PC-3 (cell line): ENCODE data around the gene CBL. TPM values are rescaled to one million over a fixed set of nuclear protein-coding genes. Genes with fewer than 3 reads are reported as not detected.

Experiments
- ATAC-seq: fragments of 200-7000 bp; cut with Tn5 transposase; 2 replicates; pipeline ENCODE4 v1.9.1; 2020; ENCODE audit warnings: mild to moderate bottlenecking, moderate library complexity
- BruUV-seq: library from RNA; stranded (reverse); fragments of 400-500 nt; replicated peaks from 2 replicates; lab custom pipeline; 2021; lab: Mats Ljungman, UMichigan
- CTCF ChIA-PET: fragments of 300-600 bp; sonication (Branson Sonifier 250); formaldehyde crosslinking; loops from one replicate; lab custom pipeline; 2022; ENCODE audit warnings: antibody characterized with exemption; lab: Charles Lee
- POLR2A ChIA-PET: fragments of 300-600 bp; sonication (Branson Sonifier 250); formaldehyde crosslinking; loops from one replicate; lab custom pipeline; 2022; ENCODE audit warnings: antibody characterized with exemption; ENCODE audit not compliant: unreplicated experiment; lab: Charles Lee
- DNase-seq: peaks from one replicate; pipeline ENCODE4 v3.0.0-alpha.2; 2015
- H2AFZ ChIP-seq: fragments of 300-600 bp; sonication (generic); 2 replicates; pipeline ENCODE4 v1.6.0; 2016; ENCODE audit warnings: antibody characterized with exemption, low read length
- H3F3A ChIP-seq: fragments of 300-600 bp; sonication (generic); one replicate; pipeline ENCODE4 v1.6.0; 2017; ENCODE audit warnings: antibody characterized with exemption, low read length, control low read depth, mild to moderate bottlenecking; ENCODE audit not compliant: unreplicated experiment
- H3K27ac ChIP-seq: fragments of 300-600 bp; sonication (generic); 2 replicates; pipeline ENCODE4 v1.5.1; 2016; ENCODE audit warnings: mild to moderate bottlenecking, low read length
- H3K27me3 ChIP-seq: fragments of 300-600 bp; sonication (generic); 2 replicates; pipeline ENCODE4 v1.6.1; 2016; ENCODE audit warnings: low read length, mixed read lengths
- H3K36me3 ChIP-seq: fragments of 300-600 bp; sonication (generic); 2 replicates; pipeline ENCODE4 v1.6.1; 2016; ENCODE audit warnings: low read depth, mixed run types, low read length, mixed read lengths
- H3K4me1 ChIP-seq: fragments of 300-600 bp; sonication (generic); 2 replicates; pipeline ENCODE4 v1.5.1; 2016; ENCODE audit warnings: low read length; ENCODE audit not compliant: insufficient read depth
- H3K4me2 ChIP-seq: fragments of 300-600 bp; sonication (generic); 2 replicates; pipeline ENCODE4 v1.6.0; 2016; ENCODE audit warnings: low read length
- H3K4me3 ChIP-seq: fragments of 300-600 bp; sonication (generic); 2 replicates; pipeline ENCODE4 v1.5.1; 2016; ENCODE audit warnings: mild to moderate bottlenecking, low read length, mixed read lengths
- H3K79me2 ChIP-seq: fragments of 300-600 bp; sonication (generic); 2 replicates; pipeline ENCODE4 v1.6.1; 2017; ENCODE audit warnings: low read length, mixed read lengths
- H3K9ac ChIP-seq: fragments of 300-600 bp; sonication (generic); 2 replicates; pipeline ENCODE4 v1.6.0; 2016; ENCODE audit warnings: mild to moderate bottlenecking, low read length
- H3K9me2 ChIP-seq: fragments of 300-600 bp; sonication (generic); replicated peaks from 2 replicates; pipeline ENCODE4 v1.6.1; 2016; ENCODE audit warnings: mixed run types, low read length, mixed read lengths
- H3K9me3 ChIP-seq: fragments of 300-600 bp; sonication (generic); 2 replicates; pipeline ENCODE4 v1.6.1; 2016; ENCODE audit warnings: low read length, mixed read lengths
- H4K20me1 ChIP-seq: fragments of 300-600 bp; sonication (generic); 2 replicates; pipeline ENCODE4 v1.6.1; 2016; ENCODE audit warnings: low read length, mixed read lengths
- CTCF ChIP-seq: fragments of 300-600 bp; sonication (generic); conservative IDR thresholded peaks from 2 replicates; pipeline ENCODE4 v1.5.1; 2017; ENCODE audit warnings: antibody characterized with exemption, low read depth, mild to moderate bottlenecking, low read length
- EZH2 ChIP-seq: fragments of 300-600 bp; sonication (generic); IDR thresholded peaks from one replicate; pipeline ENCODE4 v1.6.1; 2017; ENCODE audit warnings: antibody characterized with exemption, mild to moderate bottlenecking, low read length; ENCODE audit not compliant: unreplicated experiment
- EZH2phosphoT487 ChIP-seq: fragments of 300-600 bp; sonication (generic); IDR thresholded peaks from 2 replicates; pipeline ENCODE4 v1.6.1; 2018; ENCODE audit warnings: mild to moderate bottlenecking, antibody characterized with exemption, low read length, borderline replicate concordance
- intact Hi-C: fragments of 100-400 bp; cut with micrococcal nuclease; formaldehyde crosslinking; loops from 2 replicates; pipeline ENCODE4 v1.9.0; 2023
- microRNA-seq: library from miRNA; unstranded; fragments of <30 nt; microRNA quantifications from one replicate; pipeline ENCODE4 v1.1.0, GENCODE V29; 2020; ENCODE audit not compliant: unreplicated experiment
- total RNA-seq: library from RNA; depleted of rRNA; stranded (reverse); fragments of >200 nt; gene quantifications from 2 replicates; pipeline ENCODE4 v1.2.3, GENCODE V29; 2014; rRNA removed

CBL gene
- total RNA-seq, 1 experiment from 2014 or later, result 11.4 TPM

- peak overlapping the region; percentile 47 for H3K9ac ChIP-seq
- no peak for TF ChIP-seq EZH2
- TF ChIP-seq EZH2phosphoT487, result no peak
- TF ChIP-seq CTCF, result peak; percentile 92
- H4K20me1 ChIP-seq, result no peaks in the 10 kb centered on the region
- peaks cover 5% of the 10 kb centered on the region for H3F3A ChIP-seq
- POLR2A ChIA-PET, result no interaction called here
- H3K79me2 ChIP-seq, result no peaks in the 10 kb centered on the region
- no peaks in the 10 kb centered on the region for H3K27me3 ChIP-seq
- H3K9me2 ChIP-seq, result no peaks in the 10 kb centered on the region
- H3K36me3 ChIP-seq, result no peaks in the 10 kb centered on the region
- no TSS peak for BruUV-seq
- DNase-seq, result peak; percentile 70
- ATAC-seq, result peak; percentile 41
- intact Hi-C loops, result loop anchor here (1.0 kb wide), 2 partner anchors 18 to 118 kb away; no protein-coding TSS in a partner anchor
- peak overlapping the region; percentile 68 for H3K4me3 ChIP-seq
- H3K9me3 ChIP-seq, result no peaks in the 10 kb centered on the region
- no peak overlapping the region for H3K27ac ChIP-seq
- H3K4me2 ChIP-seq, result peak overlapping the region; percentile 86
- H3K4me1 ChIP-seq, result peaks cover 23% of the 10 kb centered on the region
- H2AFZ ChIP-seq, result peak overlapping the region; percentile 93
- CTCF ChIA-PET, result interaction anchor here (0.6 to 1.8 kb wide), 8 partner anchors 12 to 234 kb away, joined by 3 to 15 read pairs (median 3); partner anchors contain the start of gene USP2
Measured at GRCh38 chr11:119356349-119357031, 150.4 kb downstream of the CBL start.

- intact Hi-C loops, result no loop called here
- H3F3A ChIP-seq, result peaks cover 5% of the 10 kb centered on the region
- H3K27me3 ChIP-seq, result no peaks in the 10 kb centered on the region
- ATAC-seq (no peak), DNase-seq (no peak)
- no peaks in the 10 kb centered on the region for H4K20me1 ChIP-seq
- H3K4me3 ChIP-seq, result peak overlapping the region; percentile 68; the same call in 1 of the 2 replicates
- no peak overlapping the region for H3K9ac ChIP-seq
- H3K9me3 ChIP-seq, result no peaks in the 10 kb centered on the region
- H3K36me3 ChIP-seq, result no peaks in the 10 kb centered on the region
- no peak overlapping the region for H3K27ac ChIP-seq
- H2AFZ ChIP-seq, result no peak overlapping the region
- ChIA-PET POLR2A (no interaction called here), CTCF (interaction anchor here (1.0 to 1.8 kb wide), 4 partner anchors 15 to 118 kb away, joined by 3 to 15 read pairs (median 11); partner anchors contain the start of gene USP2)
- BruUV-seq, result no TSS peak
- peak overlapping the region; percentile 86; the same call in 1 of the 2 replicates for H3K4me2 ChIP-seq
- H3K79me2 ChIP-seq, result no peaks in the 10 kb centered on the region
- no peak for TF ChIP-seq EZH2
- TF ChIP-seq CTCF, result no peak
- H3K4me1 ChIP-seq, result peaks cover 29% of the 10 kb centered on the region
- no peaks in the 10 kb centered on the region for H3K9me2 ChIP-seq
Measured at GRCh38 chr11:119357074-119357473, 150.9 kb downstream of the CBL start.

Small RNA genes within 50 kb of the gene (microRNA-seq; reads per million reads assigned to microRNA genes)
- gene MIR6756, result not detected

Other genes starting within 250 kb of the CBL start
- gene FOXR1, start 234.6 kb upstream of the CBL start, total RNA-seq, result not detected in 2 replicates
- gene CENATAC, start 208.2 kb upstream of the CBL start, total RNA-seq, result 83.5 and 88.0 TPM in 2 replicates
- gene RPS25, start 188.0 kb upstream of the CBL start, total RNA-seq, result 813 and 931 TPM in 2 replicates
- 129 and 150 TPM in 2 replicates for gene TRAPPC4, start 187.6 kb upstream of the CBL start, total RNA-seq
- gene SLC37A4, start 175.5 kb upstream of the CBL start, total RNA-seq, result 31.4 and 35.4 TPM in 2 replicates
- gene HYOU1, start 149.1 kb upstream of the CBL start, total RNA-seq, result 168 and 208 TPM in 2 replicates
- gene VPS11, start 138.5 kb upstream of the CBL start, total RNA-seq, result 48.3 and 48.7 TPM in 2 replicates
- 9.3 and 22.5 TPM in 2 replicates for gene HMBS, start 121.5 kb upstream of the CBL start, total RNA-seq
- gene DPAGT1, start 104.5 kb upstream of the CBL start, total RNA-seq, result 68.0 and 82.4 TPM in 2 replicates
- gene C2CD2L, start 99.0 kb upstream of the CBL start, total RNA-seq, result 16.8 and 17.2 TPM in 2 replicates
- gene HINFP, start 84.8 kb upstream of the CBL start, total RNA-seq, result 14.7 and 24.7 TPM in 2 replicates
- gene ABCG4, start 57.3 kb upstream of the CBL start, total RNA-seq, result 0.15 and 0.63 TPM in 2 replicates
- 16.8 and 17.2 TPM in 2 replicates for gene NLRX1, start 37.6 kb upstream of the CBL start, total RNA-seq
- gene NHERF4, start 20.9 kb upstream of the CBL start, total RNA-seq, result 0.87 TPM in 1 of 2 replicates, not detected in the other
- 124 and 162 TPM in 2 replicates for gene MCAM, start 110.8 kb downstream of the CBL start, total RNA-seq
- gene RNF26, start 128.2 kb downstream of the CBL start, total RNA-seq, result 22.9 and 34.5 TPM in 2 replicates
- gene C1QTNF5, start 134.5 kb downstream of the CBL start, total RNA-seq, result 2.0 and 2.6 TPM in 2 replicates
- not detected in 2 replicates for gene MFRP, start 140.4 kb downstream of the CBL start, total RNA-seq
- 0.92 and 1.8 TPM in 2 replicates for gene USP2, start 175.4 kb downstream of the CBL start, total RNA-seq
- gene THY1, start 216.8 kb downstream of the CBL start, total RNA-seq, result not detected in 2 replicates